Activated CD8-positive, alpha-beta T cell treated with anti-CD3 and anti-CD28 coated beads for 36 hours (primary cell): ENCODE measurements around the gene B4GALNT2. TPM values are rescaled to one million over a fixed set of nuclear protein-coding genes. Genes with fewer than 3 reads are reported as not detected.

Experiments
- ATAC-seq: fragments of 200-7000 bp; cut with Tn5 transposase; one replicate; pipeline ENCODE4 v1.10.0; 2021; ENCODE audit warnings: mild to moderate bottlenecking, moderate library complexity
- CTCF ChIA-PET: fragments of 350-600 bp; sonication (Branson Sonifier 250); formaldehyde crosslinking; loops from one replicate; lab custom pipeline; 2021; ENCODE audit warnings: antibody characterized with exemption; lab: Charles Lee
- POLR2A ChIA-PET: fragments of 350-600 bp; sonication (Branson Sonifier 250); formaldehyde crosslinking; loops from one replicate; lab custom pipeline; 2021; ENCODE audit warnings: antibody characterized with exemption; lab: Charles Lee
- DNase-seq: peaks from one replicate; pipeline ENCODE4 v3.0.0-alpha.2; 2020
- H3K27ac Mint-ChIP-seq: one replicate; pipeline ENCODE4 v1.8.0; 2021; ENCODE audit warnings: mild to moderate bottlenecking, mixed read lengths
- H3K27me3 Mint-ChIP-seq: one replicate; pipeline ENCODE4 v1.8.0; 2021; ENCODE audit warnings: mixed read lengths
- H3K36me3 Mint-ChIP-seq: one replicate; pipeline ENCODE4 v1.8.0; 2021; ENCODE audit warnings: low read depth, mixed read lengths
- H3K4me1 Mint-ChIP-seq: one replicate; pipeline ENCODE4 v1.8.0; 2021; ENCODE audit warnings: low read depth, mixed read lengths
- H3K4me3 Mint-ChIP-seq: one replicate; pipeline ENCODE4 v1.8.0; 2021; ENCODE audit warnings: mild to moderate bottlenecking, moderate library complexity, mixed read lengths
- H3K9me3 Mint-ChIP-seq: one replicate; pipeline ENCODE4 v1.8.0; 2021; ENCODE audit warnings: mixed read lengths
- CTCF ChIP-seq: fragments of 200-600 bp; IDR thresholded peaks from one replicate; pipeline ENCODE4 v1.8.0; 2022; ENCODE audit warnings: antibody characterized with exemption, mild to moderate bottlenecking
- intact Hi-C: fragments of 100-400 bp; cut with micrococcal nuclease; formaldehyde crosslinking; loops from one replicate; pipeline ENCODE4 v1.10.0; 2022
- total RNA-seq, 2 experiments: library from RNA; stranded (reverse); gene quantifications; one replicate each; pipeline ENCODE4 v1.2.3, GENCODE V29; 2021

The B4GALNT2 gene
- total RNA-seq, 2 experiments from 2014 or later, result not detected

GRCh38 chr17:49223168-49223516 is 90.6 kb downstream of the B4GALNT2 start:
- Mint-ChIP-seq H3K27me3 (peaks cover 5% of the 10 kb centered on the region), H3K4me1 (peaks cover 50% of the 10 kb centered on the region), H3K36me3 (peaks cover 40% of the 10 kb centered on the region), H3K9me3 (no peaks in the 10 kb centered on the region), H3K4me3 (peak overlapping the region; percentile 56), H3K27ac (peak overlapping the region; percentile 10)
- ChIA-PET CTCF (interaction anchor here (1.0 to 1.7 kb wide), 6 partner anchors 10 to 68 kb away, joined by 3 to 24 read pairs (median 10); partner anchors contain the start of genes ABI3 and GNGT2), POLR2A (interaction anchor here (1.2 to 5.9 kb wide), 5 partner anchors 8 to 42 kb away, joined by 3 to 30 read pairs (median 19); partner anchors contain the start of genes ABI3 and GNGT2)
- TF ChIP-seq CTCF, result no peak
- DNase-seq (no peak), ATAC-seq (no peak)
- intact Hi-C loops, result no loop called here

- peak overlapping the region; percentile 10 for H3K27ac Mint-ChIP-seq
- intact Hi-C loops, result no loop called here
- POLR2A ChIA-PET, result interaction anchor here (0.7 to 5.9 kb wide), 8 partner anchors 8 to 43 kb away, joined by 4 to 57 read pairs (median 20); partner anchors contain the start of genes ABI3 and GNGT2
- DNase-seq (peak; percentile 85), ATAC-seq (peak; percentile 26)
- CTCF ChIA-PET, result interaction anchor here (0.7 to 9.1 kb wide), 13 partner anchors 9 to 191 kb away, joined by 3 to 210 read pairs (median 7); partner anchors contain the start of genes ABI3 and GNGT2
- peaks cover 5% of the 10 kb centered on the region for H3K27me3 Mint-ChIP-seq
- TF ChIP-seq CTCF, result peak; percentile 95
- H3K36me3 Mint-ChIP-seq, result peaks cover 37% of the 10 kb centered on the region
- peaks cover 46% of the 10 kb centered on the region for H3K4me1 Mint-ChIP-seq
- H3K4me3 Mint-ChIP-seq, result peak overlapping the region; percentile 56
- H3K9me3 Mint-ChIP-seq, result no peaks in the 10 kb centered on the region
Measured at GRCh38 chr17:49223517-49224197, 91.1 kb downstream of the B4GALNT2 start.

GRCh38 chr17:49224198-49224996 is 91.8 kb downstream of the B4GALNT2 start:
- Mint-ChIP-seq H3K9me3 (no peaks in the 10 kb centered on the region), H3K4me3 (peak overlapping the region; percentile 56), H3K27ac (no peak overlapping the region), H3K27me3 (peaks cover 9% of the 10 kb centered on the region), H3K4me1 (peaks cover 39% of the 10 kb centered on the region), H3K36me3 (peaks cover 30% of the 10 kb centered on the region)
- ChIA-PET CTCF (interaction anchor here (0.7 to 9.1 kb wide), 11 partner anchors 9 to 192 kb away, joined by 3 to 210 read pairs (median 4); partner anchors contain the start of genes ABI3 and GNGT2), POLR2A (interaction anchor here (0.6 to 5.9 kb wide), 10 partner anchors 9 to 192 kb away, joined by 3 to 57 read pairs (median 11); partner anchors contain the start of genes ABI3 and GNGT2)
- DNase-seq (peak; percentile 72), ATAC-seq (peak; percentile 32)
- intact Hi-C loops, result no loop called here
- no peak for TF ChIP-seq CTCF

GRCh38 chr17:49224997-49225337 is 92.4 kb downstream of the B4GALNT2 start:
- H3K4me1 Mint-ChIP-seq, result peaks cover 33% of the 10 kb centered on the region
- peaks cover 12% of the 10 kb centered on the region for H3K27me3 Mint-ChIP-seq
- H3K36me3 Mint-ChIP-seq, result peaks cover 26% of the 10 kb centered on the region
- ATAC-seq, result no peak
- intact Hi-C loops, result no loop called here
- H3K9me3 Mint-ChIP-seq, result no peaks in the 10 kb centered on the region
- TF ChIP-seq CTCF, result no peak
- peak overlapping the region; percentile 56 for H3K4me3 Mint-ChIP-seq
- H3K27ac Mint-ChIP-seq, result no peak overlapping the region
- ChIA-PET POLR2A (interaction anchor here (0.6 to 5.9 kb wide), 11 partner anchors 8 to 192 kb away, joined by 3 to 57 read pairs (median 6); partner anchors contain the start of genes ABI3 and GNGT2), CTCF (interaction anchor here (0.9 to 9.1 kb wide), 9 partner anchors 10 to 183 kb away, joined by 3 to 210 read pairs (median 7); partner anchors contain the start of genes ABI3 and GNGT2)
- DNase-seq, result no peak
